HT1080 (cell line): ENCODE data around the gene NECAB2. TPM values are rescaled to one million over a fixed set of nuclear protein-coding genes. Genes with fewer than 3 reads are reported as not detected.

Source experiments
- DNase-seq: peaks from one replicate; pipeline ENCODE4 v3.0.0-alpha.2; 2015; ENCODE audit warnings: low read depth
- polyA plus RNA-seq, 2 experiments: library from polyadenylated mRNA; depleted of rRNA; stranded (reverse); fragments of >200 nt; gene quantifications; 2 replicates each; pipeline ENCODE4 v1.2.3, GENCODE V29; 2015
- total RNA-seq: library from RNA; depleted of rRNA; stranded (reverse); fragments of >200 nt; shearing (Covaris generic); gene quantifications from 2 replicates; pipeline ENCODE4 v1.2.3, GENCODE V29; 2014; rRNA removed

Gene NECAB2
- total RNA-seq, result not detected in 2 replicates
- polyA plus RNA-seq (2015; cell fraction: cytosol; rRNA removed), result 1.2 and 1.7 TPM in 2 replicates
- 1.3 TPM in 2 replicates for polyA plus RNA-seq (2015; cell fraction: nucleus; rRNA removed)

DNA sequence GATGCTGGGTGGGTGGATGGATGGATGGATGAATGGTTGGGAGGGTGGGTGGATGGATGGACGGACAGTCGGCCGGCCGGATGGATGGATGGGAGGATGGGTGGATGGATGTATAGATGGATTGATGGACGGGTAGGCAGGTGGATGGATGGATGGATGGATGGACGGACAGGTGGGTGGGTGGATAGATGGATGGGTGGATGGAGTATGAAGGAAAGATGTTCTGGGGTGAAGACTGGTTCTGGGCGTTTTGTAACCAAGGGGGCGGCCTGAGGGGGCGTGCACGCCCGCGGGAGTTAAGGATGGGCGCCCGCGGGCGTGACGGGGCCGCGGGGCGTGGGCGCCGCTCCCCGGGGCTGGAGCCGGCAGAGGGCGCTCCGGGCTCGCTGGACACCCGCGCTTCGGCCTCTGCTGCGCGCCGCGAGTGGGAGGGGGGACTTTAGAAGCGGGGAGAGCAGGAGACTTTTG lies at the start of gene NECAB2:
TSS of gene NECAB2 (plus strand) at position 407 of the 468 bp plus-strand sequence. CDS start 405 bp downstream, outside the sequence.
- DNase-seq, result no peak

DNA sequence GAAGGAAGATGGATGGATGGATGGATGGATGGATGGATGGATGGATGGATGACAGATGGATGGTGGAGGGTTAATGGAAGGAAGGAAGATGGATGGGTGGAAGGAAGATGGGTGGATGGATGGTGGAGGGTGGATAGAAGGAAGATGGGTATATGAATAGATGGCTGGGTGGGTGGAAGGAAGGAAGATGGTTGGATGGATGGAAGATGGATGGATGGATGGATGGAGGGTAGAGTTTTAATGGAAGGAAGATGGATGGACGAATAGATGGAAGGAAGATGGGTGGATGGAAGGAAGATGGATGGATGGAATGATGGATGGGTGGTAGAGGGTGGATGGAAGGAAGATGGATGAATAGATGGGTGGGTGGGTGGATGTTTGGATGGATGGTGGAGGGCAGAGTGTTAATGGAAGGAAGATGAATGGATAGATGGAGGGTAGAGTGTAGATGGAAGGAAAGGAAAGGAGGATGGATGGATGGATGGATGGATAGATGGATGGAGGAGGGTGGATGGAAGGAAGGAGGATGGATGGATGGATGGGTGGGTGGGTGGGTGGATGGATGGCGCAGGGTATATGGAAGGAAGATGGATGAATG lies 47.1 kb upstream of the NECAB2 start:
- DNase-seq, result no peak

DNA sequence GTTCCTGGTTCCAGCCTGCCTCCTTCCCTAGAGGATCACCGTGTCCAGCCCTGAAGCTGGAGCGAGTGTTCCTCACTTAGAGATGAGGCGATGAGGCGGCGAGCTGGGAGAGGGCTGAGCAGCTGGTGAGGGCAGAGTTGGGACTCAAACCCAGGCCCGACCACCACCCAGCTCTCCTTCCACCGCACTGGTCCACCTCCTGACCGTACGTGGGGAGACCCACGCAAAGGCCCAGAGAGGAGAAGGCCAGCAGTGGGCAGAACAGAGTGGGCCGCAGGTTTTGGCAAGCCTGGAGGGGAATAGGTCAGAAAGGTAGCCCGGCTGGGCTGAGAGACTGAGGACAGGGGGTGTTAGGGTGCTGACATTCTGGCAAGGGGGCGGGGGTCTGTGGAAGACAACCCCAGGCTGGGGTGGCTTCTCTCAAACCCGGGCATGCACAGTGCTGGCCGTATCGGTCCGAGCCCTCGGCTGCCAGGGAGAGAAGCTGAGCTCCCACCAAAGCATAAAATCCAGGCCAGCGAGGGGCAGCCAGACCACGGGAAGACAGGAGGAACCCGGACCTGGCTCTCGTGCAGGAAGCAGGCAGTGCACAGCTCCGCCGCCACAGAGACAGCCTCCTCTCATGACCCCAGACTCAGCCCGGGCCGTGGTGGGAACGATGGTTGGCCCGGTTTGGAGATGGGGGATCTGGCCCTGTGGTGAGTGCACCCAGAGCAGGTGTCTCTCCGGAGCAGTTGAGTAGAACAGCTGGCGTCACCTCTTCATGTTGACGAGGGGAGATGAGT lies 44.3 kb upstream of the NECAB2 start:
- DNase-seq, result no peak

DNA sequence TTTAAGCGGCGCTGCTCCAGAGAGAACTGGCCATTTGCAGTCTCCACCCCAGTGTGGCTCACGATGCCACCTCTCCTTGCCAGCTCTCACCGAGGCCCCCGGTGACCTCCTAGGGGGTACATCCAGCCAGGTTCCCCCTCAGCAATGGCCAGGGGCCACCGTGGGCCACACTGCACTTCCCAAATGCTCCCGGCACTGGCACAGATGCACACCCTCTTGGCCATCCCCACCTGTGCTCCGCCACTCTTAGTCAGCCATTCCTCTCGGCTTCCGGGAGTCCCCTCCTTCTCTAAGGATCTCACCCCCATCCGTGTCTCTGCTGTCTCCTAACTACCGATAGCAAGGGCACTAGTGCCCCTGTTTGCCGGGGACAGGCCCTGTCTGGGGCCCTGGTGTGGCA lies 43.4 kb upstream of the NECAB2 start:
- DNase-seq, result no peak

DNA sequence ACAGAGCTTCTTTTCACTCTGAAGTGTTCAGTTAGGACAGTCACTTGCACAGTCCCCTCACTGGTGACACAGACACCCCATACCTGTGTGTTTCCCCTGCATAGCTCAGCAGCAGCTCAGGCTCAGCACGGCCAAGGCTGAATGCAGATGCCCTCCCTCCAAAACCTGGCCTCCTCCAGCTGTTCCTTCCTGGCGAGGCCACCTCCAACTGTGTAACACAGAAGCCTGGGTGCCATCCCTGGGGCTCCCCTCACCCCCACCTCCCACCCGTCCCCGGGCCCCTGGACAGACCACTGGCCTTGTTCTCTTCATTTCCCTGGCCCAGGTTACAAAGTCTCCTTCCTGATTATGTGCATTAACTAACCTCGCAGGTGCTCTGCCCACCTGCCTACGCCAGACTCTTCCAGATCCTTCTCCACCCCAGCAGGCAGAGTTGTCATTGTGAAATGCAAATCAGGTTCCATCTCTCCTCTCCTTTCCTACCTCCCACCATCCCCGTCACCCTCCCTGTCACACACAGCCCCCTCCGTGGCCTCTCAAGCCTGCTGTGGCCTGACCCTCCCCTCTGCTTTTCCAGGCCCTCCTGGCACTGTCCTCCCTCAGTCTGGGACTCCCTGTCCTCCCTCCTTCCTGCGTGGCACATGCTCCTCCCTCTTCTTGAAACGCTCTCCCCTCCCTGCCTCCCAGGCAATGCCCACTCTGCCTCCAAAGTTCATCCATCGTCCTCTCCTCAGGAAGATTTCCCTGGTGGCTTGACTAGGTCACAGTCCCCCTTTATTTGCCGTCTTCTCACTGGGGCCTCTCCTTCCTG lies 42.7 kb upstream of the NECAB2 start:
- DNase-seq, result no peak

DNA sequence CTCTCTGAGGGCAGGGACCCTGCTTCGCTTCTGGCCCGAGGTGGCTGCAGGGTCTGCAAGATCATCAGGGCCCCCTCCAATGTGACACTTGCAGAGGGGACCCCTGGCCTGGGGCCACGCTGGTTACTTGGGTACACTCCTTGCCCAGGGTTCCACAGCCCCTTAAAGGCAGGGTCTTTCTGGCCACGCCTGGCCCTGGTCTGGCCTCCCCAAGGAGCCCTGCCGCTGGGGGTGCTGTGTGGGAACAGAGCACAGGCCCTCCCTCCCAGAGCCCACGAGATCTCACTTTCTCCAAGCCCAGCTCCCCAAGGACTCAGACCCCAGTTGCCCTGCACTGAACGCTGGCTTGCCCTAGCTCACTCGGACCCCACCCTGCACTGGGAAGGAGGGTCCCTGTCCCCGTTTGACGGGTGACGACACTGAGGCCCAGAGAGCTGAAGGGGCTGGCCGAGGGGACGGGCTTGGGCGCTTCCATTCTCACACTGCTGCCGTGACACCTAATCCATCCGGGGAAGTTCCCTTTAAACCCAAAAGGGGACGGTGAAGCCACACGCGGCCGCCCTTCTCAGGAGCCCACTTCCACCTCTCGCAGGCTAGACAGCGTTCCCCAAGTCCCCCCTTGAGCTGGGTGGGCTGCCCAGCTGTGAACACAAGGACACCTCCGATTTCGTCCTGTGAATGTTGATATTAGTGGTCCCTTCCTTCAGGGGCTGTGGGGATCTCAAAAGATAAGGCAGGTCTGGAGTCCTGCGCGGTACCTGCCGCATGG lies 41.9 kb upstream of the NECAB2 start:
- DNase-seq, result no peak

DNA sequence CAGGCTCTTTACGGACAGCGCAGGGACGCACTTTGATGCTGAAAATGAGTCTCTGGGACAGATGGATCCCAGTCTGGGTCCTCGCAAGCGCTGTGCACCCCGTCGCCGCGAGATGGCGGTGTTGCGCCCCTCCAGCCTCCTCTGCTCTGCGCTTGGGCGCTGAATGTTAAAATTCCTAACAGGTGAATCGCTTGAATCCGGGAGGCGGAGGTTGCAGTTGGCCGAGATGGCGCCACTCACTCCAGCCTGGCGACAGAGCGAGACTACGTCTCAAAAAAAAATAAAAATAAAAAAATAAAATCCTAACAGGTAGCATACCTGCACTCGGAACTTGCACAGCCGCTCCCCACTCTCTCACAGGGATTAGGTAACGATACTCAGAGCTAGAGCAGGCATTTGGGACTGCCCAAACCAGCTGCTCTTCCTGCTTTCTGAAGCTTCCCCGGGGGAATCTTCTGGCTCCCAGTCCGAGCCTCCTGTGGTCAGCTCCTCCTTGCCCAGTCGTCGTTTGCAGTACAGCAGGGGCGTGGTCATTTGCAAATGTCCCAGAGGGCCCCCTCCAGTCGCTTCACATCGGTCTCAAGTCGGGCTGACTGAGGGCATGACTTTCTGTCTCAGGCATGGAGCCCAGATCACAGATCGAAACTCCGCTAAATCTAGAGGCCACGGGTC lies 41.2 kb upstream of the NECAB2 start:
- DNase-seq, result peak; percentile 83

DNA sequence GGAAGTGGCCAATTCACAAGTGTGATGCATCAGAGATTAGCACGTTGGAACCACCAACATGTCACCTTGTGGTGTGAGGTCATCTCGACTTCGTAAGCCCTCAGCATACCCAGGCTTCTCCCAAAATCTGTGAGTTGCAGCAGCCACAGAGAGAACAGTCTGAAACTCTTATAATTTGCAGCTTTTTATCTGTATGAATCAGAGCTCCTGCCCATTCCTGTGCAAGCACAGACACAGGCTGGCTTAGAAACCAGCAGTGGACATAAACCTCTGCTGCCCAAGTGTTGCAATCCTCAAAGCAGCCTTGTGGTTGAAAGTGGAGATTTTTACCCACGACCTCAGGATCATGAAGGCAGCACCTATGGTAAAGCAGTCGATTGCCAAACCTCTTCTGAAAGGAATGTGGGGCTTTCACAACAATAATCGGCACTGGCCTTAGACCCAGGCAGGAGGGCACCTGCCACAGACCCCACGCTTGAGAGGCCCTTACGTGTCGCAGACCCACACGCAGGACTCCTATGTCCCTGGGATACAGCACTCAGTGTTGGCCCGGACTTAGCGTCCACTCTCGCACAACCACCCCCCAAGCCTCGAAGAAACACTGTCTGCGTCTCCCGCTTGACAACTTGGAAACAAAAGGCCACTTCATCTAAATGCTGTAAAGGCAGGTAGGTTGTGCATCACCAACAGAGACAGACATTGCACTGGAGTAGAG lies 39.5 kb upstream of the NECAB2 start:
- DNase-seq, result peak; percentile 42

DNA sequence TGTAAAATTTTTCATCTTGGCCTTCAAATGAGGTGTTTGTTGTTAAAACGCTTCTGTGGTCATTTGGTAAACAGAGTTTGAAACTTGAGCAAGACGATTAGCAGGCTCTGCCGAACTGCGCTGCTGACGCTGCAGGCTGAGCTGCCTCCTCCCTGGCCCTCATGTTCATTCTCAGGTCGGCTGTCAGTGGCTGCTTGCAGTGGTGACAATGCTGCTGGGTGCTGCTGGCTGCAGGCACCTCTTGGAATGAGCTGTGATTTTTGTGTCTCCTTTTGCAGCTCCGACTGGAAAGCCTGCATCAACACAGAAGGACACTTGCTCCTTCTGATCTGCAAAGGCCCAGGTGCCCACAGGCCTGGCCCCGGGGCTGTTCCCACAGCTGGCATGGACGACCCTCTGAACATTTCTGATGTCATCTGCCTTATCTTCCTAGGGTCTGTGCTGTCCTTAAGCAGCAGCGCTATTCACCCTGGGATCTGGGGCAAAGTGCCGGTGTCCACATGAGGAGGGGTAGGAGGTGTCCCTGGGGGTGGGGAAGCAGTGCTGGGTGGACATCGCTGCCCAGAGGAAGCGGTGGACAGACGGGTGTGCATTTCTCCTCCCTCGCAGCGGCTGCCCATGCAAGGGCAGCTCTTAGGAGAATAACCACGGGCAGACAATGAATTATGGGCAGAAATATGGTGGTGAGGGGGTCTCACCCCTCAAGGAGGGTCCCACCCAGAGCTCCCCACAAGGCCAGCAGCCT lies 38.1 kb upstream of the NECAB2 start:
- no peak for DNase-seq

DNA sequence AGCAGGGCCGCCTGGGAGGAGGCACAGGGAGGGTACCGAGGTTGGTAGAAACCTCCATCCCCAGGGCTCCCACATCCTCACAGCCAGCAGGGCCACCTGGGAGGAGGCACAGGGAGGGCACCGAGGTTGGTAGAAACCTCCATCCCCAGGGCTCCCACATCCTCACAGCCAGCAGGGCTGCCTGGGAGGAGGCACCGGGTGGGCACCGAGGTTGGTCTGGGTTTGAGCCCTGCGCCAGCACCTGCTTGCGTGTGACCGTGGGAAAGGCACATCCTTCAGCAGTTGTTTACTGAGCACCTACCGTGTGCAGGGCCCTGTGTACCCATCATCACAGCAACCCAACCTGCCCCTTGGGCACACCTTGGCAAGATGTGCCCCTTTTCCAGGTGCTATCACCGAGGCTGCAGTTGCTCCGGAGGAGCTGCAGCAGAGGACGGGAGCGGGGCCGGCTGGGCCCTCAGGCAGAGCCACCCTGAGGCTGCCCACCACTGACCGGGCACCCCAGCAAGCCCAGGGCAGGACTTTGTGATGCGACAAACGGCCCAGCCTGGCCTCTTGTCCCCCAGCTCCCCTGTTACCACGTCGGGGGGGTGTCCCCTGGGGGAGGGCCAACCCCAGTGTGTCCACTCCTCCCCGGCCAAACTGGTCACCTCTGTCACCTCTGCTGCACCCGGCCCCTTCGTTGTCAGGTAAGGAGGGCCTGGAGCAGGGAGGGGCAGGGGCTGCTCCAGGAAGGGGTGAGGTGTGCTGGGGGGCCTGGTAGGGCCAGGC lies 37.1 kb upstream of the NECAB2 start:
- no peak for DNase-seq

DNA sequence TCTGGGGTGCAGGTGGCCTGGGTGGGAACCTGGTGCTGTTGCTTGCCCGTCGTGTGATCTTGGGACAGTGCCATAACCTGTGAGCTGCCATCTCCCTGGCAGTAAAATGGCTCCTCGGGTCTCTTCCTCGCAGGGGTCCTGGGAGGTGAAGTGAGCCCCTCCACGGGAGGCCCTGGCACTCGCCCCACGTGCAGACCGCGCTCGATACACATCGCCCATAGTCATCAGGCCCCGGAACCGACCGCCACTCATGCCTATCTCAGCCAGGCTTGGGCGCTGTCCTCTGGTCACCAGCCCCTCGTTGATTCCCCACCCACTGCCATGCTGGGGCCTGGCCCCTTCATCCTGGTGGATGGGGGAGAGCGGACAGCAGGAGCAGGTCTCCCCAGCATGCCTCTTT lies 36.5 kb upstream of the NECAB2 start:
- DNase-seq, result no peak

DNA sequence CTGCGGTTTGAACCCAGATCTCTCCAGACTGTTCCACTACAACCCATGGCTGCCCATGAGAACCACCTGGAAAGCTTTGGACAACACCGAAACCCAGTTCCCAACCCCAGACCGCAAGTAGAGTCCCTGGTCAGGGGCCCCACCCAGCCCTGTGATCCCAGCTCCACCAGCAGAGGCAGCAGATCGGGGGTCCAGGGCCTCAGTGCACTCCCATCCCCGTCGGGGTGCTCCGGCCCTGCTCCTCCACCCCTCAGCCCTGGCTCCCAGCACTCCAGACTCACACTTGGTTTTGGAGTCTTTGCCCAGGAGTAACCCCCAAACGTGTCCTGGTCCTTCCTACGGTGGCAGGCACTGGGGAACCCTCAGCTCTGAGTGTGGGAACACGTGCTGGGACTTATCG lies 35.7 kb upstream of the NECAB2 start:
- no peak for DNase-seq

DNA sequence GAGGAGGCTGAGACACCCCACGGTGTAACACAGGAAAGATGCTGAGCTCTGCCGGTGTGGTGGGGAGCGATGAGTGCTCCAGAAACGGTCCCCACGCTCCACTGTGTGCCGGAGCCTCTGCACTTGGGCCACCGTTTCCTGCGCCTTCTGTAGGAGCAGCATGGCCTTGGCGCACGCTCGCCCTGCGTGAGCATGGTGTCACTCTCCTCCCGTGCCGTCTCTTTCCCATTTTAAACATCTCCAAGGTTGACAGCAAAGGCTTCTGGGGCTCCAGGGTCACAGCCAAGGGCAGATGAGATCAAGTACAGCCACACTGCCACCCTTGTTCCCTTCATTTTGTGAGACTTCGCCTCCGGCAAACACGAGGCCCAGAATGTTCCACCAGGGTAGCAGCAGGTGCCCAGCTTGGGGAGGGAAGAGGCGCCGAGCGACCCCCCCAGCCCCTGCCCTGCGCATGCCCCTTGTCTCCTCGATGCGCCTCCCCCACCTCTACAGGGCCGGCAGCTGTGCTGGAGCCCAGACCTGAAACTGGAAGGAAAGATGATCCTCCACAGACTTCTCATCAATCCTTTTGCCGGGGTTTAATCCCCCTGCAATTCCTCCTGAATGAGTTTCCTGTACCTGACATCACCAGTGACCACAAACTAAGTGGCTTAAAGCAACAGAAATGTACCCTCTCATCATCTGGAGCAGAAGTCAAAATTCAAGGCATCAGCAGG lies 34.9 kb upstream of the NECAB2 start:
- DNase-seq, result peak; percentile 57

DNA sequence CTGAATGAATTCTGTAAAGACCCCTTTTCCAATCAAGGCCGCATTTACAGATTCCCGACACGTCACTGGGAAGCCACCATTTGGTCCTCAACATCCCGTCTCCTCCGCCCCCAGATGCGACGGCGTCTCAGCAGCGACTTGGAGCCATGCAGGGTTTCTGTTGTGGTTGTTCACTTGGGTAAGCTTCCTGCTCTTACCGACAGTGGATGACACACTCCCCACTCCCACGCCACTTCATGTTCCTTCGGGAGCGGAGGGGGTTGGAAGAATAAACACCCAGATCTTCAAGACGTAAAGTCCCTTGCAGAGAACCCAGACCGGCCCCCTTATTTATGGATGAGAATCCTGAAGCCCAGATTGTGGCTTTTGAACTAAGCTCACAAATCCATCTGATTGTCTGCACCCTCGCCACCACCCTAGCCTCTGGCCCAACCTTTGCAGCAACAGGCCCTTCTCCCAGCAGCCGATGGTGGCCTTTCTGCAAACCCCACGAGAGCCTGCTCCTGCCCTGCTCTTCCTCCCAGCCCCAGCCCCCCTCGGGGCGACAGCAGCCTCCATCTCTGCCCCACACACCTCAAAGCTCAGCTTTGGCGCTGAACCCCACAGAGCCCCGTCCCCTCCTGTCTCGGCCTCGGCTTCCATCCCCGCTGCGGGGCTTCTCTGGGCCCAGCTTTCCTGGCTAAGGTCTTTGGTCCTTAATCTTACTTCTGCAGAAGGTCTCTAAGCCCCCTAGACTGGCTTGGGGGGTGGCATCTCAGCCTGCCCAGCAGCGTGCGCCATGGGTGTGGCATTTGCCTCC lies 34.0 kb upstream of the NECAB2 start:
- no peak for DNase-seq

DNA sequence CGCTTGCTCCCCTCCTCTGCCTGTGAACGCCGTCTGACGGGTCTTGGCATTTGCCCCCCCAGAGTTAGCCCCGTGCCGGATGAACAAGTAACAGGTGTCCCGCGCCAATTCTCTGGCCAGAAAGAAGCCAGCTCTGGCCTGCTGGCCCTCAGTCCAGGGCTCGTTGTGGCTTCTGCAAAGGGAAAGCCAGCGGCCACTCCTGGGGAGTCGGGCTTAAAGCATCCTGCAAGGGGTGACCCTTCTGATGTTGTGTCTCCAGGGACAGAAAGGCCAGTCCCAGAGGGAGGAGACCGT lies 33.4 kb upstream of the NECAB2 start:
- no peak for DNase-seq

DNA sequence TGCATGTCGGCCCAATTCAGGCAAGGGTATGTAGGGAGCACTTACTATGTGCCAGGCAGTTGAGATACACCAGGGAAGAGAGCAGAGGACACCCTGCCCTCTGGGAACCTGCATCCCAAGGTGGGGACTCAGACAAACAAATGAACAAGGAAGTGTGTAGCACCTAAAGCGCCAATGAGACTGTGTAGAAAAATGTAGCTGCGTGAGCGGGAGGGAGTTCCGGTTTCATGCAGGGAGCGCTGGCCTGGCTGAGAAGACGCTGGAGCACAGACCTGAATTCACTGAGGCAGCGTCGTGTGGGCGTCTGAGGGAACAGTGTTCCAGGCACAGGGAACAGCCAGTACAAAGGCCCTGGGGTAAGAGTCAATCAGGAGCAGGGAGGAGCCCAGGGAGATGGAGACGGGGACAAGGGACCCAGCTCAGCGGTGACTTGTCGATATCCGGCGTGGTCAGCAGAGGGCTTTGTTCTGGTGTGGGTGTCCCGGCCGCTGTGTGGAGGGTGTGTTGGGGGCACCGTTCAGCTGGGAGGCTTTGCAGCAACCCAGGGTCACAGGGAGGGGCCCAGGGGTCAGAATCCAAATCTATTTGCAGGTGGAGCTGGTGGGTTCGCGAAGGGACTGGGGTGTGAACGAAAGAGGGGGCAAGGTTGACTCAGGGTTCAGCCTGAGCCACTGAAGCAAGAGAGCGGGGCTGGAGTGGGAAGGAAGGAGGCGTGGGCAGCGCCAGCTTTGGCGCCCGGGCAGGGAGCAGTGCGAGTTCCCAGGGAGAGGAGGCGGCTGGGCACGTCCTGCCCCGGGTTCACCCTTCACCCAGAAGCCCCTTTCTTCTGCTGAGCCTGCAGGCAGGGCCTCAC lies 32.8 kb upstream of the NECAB2 start:
- no peak for DNase-seq
